Panc1 (cell line): ENCODE measurements around the gene ANO4. TPM values are rescaled to one million over a fixed set of nuclear protein-coding genes. Genes with fewer than 3 reads are reported as not detected.

Experiments
- ATAC-seq: fragments of 200-7000 bp; cut with Tn5 transposase; 2 replicates; pipeline ENCODE4 v1.9.1; 2020; ENCODE audit warnings: mild to moderate bottlenecking, moderate library complexity
- BruUV-seq: library from RNA; stranded (reverse); fragments of 400-500 nt; replicated peaks from 2 replicates; lab custom pipeline; 2021; lab: Mats Ljungman, UMichigan
- CTCF ChIA-PET: fragments of 300-600 bp; sonication (Branson Sonifier 250); formaldehyde crosslinking; loops from one replicate; lab custom pipeline; 2022; ENCODE audit warnings: antibody characterized with exemption; lab: Charles Lee
- POLR2A ChIA-PET: fragments of 300-600 bp; sonication (Branson Sonifier 250); formaldehyde crosslinking; loops from one replicate; lab custom pipeline; 2022; ENCODE audit warnings: antibody characterized with exemption; lab: Charles Lee
- DNase-seq: peaks from one replicate; pipeline ENCODE4 v3.0.0-alpha.2; 2010; ENCODE audit warnings: low read depth, low spot score
- H3K27ac ChIP-seq: 2 replicates; pipeline ENCODE4 v1.5.1; 2011; ENCODE audit warnings: mild to moderate bottlenecking, low read length, inconsistent platforms
- H3K27me3 ChIP-seq: fragments of 200-500 bp; sonication (Bioruptor generic); 2 replicates; pipeline ENCODE4 v1.6.0; 2014; ENCODE audit warnings: low read length, inconsistent platforms; ENCODE audit not compliant: control insufficient read depth, insufficient read depth
- H3K36me3 ChIP-seq: fragments of 200-500 bp; sonication (Bioruptor generic); 2 replicates; pipeline ENCODE4 v1.5.1; 2014; ENCODE audit warnings: inconsistent platforms, mild to moderate bottlenecking, low read length, moderate library complexity; ENCODE audit not compliant: control insufficient read depth, insufficient read depth
- H3K4me1 ChIP-seq: 2 replicates; pipeline ENCODE4 v1.5.1; 2011; ENCODE audit warnings: inconsistent platforms, mild to moderate bottlenecking, low read length, moderate library complexity; ENCODE audit not compliant: control insufficient read depth, insufficient read depth
- H3K4me3 ChIP-seq, 2 experiments: 2 replicates each; pipeline ENCODE4 v1.5.1; 2011 to 2012; ENCODE audit warnings: low read depth in 2 of 2, low read length in 2 of 2, mild to moderate bottlenecking in 2 of 2, inconsistent platforms in 1 of 2, moderate library complexity in 1 of 2
- H3K9me3 ChIP-seq: fragments of 200-500 bp; sonication (Bioruptor generic); 2 replicates; pipeline ENCODE4 v1.5.1; 2014; ENCODE audit warnings: low read depth, mild to moderate bottlenecking, inconsistent platforms, low read length, moderate library complexity; ENCODE audit not compliant: control insufficient read depth, insufficient read depth
- POLR2AphosphoS5 ChIP-seq: IDR thresholded peaks from 2 replicates; pipeline ENCODE4 v1.6.1; 2012; ENCODE audit warnings: mild to moderate bottlenecking, low read depth, low read length, moderate library complexity
- REST ChIP-seq, 2 experiments: IDR thresholded peaks; 2 replicates each; pipeline ENCODE4 v1.6.1; 2011 to 2012; ENCODE audit warnings: low read depth in 2 of 2, control low read depth in 1 of 2, low read length in 1 of 2, mild to moderate bottlenecking in 1 of 2, moderate library complexity in 1 of 2; ENCODE audit not compliant: insufficient read depth in 1 of 2
- SIN3A ChIP-seq: IDR thresholded peaks from 2 replicates; pipeline ENCODE4 v1.6.1; 2012; ENCODE audit warnings: low read depth, mild to moderate bottlenecking, low read length, moderate library complexity, borderline replicate concordance; ENCODE audit not compliant: insufficient read depth
- TCF7L2 ChIP-seq: IDR thresholded peaks from 2 replicates; pipeline ENCODE4 v1.6.1; 2011; ENCODE audit warnings: mild to moderate bottlenecking, low read depth, low read length, inconsistent platforms
- in situ Hi-C: cut with HindIII; loops from 2 replicates; pipeline ENCODE4 v1.10.0; 2016; ENCODE audit warnings: low sequenced_read_pairs, low pct_unique_long_range_greater_than_20kb
- intact Hi-C: fragments of 100-400 bp; cut with micrococcal nuclease; formaldehyde crosslinking; loops from one replicate; pipeline ENCODE4 v1.10.0; 2022; ENCODE audit not compliant: unreplicated experiment
- total RNA-seq: library from RNA; stranded (reverse); gene quantifications from one replicate; pipeline ENCODE4 v1.2.1, GENCODE V29; 2021; ENCODE audit not compliant: unreplicated experiment
- TF ChIP-seq, protein P1 (sequence below): fragments of 450-650 bp; IDR thresholded peaks from 2 replicates; pipeline ENCODE4 v1.5.1; 2017; ENCODE audit warnings: mild to moderate bottlenecking

Gene ANO4
- total RNA-seq, 1 experiment from 2014 or later = not detected

GRCh38 chr12:100901266-100901665, 106.7 kb downstream of the ANO4 start:
- no peak for ATAC-seq
- Histone ChIP-seq H3K4me3 (no peak overlapping the region), H3K36me3 (no peaks in the 10 kb centered on the region), H3K4me1 (no peaks in the 10 kb centered on the region), H3K9me3 (no peaks in the 10 kb centered on the region), H3K27me3 (no peaks in the 10 kb centered on the region), H3K27ac (no peak overlapping the region)
- no TSS peak for BruUV-seq
- CTCF ChIA-PET = no interaction called here
- TF ChIP-seq SIN3A = no peak
- TF ChIP-seq TCF7L2 = no peak
- TF ChIP-seq, protein P1, sequence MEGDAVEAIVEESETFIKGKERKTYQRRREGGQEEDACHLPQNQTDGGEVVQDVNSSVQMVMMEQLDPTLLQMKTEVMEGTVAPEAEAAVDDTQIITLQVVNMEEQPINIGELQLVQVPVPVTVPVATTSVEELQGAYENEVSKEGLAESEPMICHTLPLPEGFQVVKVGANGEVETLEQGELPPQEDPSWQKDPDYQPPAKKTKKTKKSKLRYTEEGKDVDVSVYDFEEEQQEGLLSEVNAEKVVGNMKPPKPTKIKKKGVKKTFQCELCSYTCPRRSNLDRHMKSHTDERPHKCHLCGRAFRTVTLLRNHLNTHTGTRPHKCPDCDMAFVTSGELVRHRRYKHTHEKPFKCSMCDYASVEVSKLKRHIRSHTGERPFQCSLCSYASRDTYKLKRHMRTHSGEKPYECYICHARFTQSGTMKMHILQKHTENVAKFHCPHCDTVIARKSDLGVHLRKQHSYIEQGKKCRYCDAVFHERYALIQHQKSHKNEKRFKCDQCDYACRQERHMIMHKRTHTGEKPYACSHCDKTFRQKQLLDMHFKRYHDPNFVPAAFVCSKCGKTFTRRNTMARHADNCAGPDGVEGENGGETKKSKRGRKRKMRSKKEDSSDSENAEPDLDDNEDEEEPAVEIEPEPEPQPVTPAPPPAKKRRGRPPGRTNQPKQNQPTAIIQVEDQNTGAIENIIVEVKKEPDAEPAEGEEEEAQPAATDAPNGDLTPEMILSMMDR = no peak
- no peak for TF ChIP-seq REST (IDR thresholded peaks at IDR 0.05; ENCODE audit: insufficient read depth in 1 of 2, low read depth in 2 of 2, low read length in 1 of 2)
- POLR2A ChIA-PET = no interaction called here
- in situ Hi-C loops (no loop called here), intact Hi-C loops (no loop called here)
- DNase-seq = no peak

GRCh38 chr12:100904270-100904669, 109.7 kb downstream of the ANO4 start:
- POLR2A ChIA-PET = no interaction called here
- no peak for ATAC-seq
- no TSS peak for BruUV-seq
- no peaks in the 10 kb centered on the region for H3K27me3 ChIP-seq
- TF ChIP-seq POLR2AphosphoS5 = no peak
- no peak for TF ChIP-seq REST (IDR thresholded peaks at IDR 0.05; ENCODE audit: insufficient read depth in 1 of 2, low read depth in 2 of 2, low read length in 1 of 2)
- TF ChIP-seq, protein P1 = no peak
- TF ChIP-seq TCF7L2 = no peak
- TF ChIP-seq SIN3A = no peak
- no peaks in the 10 kb centered on the region for H3K36me3 ChIP-seq
- intact Hi-C loops = no loop called here
- no peaks in the 10 kb centered on the region for H3K9me3 ChIP-seq
- H3K27ac ChIP-seq = no peak overlapping the region
- no peaks in the 10 kb centered on the region for H3K4me1 ChIP-seq
- CTCF ChIA-PET = no interaction called here
- in situ Hi-C loops = no loop called here
- no peak for DNase-seq
- no peak overlapping the region for H3K4me3 ChIP-seq
